Activated CD4-positive, CD25-positive, alpha-beta regulatory T cell treated with anti-CD3 and anti-CD28 coated beads, Interleukin-2, amount 50 U/mL, for 16 hours (primary cell): Measurements from ENCODE around the gene MYO18B.

ENCODE experiments used
- DNase-seq: peaks from one replicate; pipeline ENCODE4 v3.0.0-alpha.2; 2020; ENCODE audit warnings: low read depth, low spot score

MYO18B gene

DNA sequence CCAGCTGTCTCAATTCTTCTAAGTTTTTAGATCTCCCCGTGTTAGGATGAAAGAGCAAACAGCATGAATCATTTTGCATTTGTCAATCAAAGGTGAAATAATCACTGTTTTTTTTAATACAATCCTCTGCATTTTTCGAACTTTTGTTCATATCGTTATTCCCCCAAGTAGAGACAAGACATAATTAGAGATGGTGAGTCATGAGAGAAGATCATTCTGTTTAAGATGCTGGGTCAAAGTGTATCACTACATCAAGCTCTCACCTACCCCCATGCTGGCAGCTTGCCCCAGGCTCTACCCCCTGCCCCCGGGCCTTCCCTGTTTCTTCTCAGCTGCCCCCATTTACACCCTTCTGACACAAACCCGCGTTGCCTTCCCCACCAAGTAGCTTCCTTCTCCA, 30.5 kb upstream of the MYO18B start:
- DNase-seq = no peak

DNA sequence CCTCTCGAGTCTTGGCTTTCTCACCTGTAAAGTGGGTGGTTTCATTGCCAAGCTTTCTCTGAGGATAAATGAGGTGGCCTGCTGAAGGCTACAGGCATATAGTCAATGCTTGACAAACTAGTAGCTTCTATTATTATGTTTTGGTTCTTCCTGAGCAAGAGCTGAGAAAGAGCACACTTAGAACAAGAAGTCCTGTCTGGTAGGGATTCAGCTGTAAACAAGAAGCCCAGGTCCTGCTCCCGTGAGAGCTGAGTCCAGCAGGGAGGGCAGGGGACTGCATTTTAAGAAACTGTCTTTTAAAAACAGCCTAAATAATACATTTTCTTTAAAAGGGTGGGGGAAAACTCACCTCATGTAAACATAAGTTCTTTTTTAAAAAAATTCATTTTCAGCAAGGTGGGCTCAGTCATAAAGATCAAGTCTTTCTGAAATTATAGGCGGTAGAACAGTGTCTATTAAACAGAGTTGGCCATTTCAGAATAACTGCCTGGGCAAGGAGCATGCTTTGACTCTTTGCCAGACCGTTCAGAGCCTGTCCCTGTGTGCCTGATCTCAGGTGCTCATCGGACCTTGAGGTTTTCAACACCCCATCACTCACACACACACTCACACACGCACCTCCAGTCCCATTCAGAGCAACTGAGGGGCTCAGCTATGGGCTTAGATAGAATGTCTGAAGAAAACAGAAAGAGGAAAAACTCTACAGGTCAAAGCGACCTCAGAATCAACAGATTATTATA, 29.2 kb upstream of the MYO18B start:
- DNase-seq = no peak

DNA sequence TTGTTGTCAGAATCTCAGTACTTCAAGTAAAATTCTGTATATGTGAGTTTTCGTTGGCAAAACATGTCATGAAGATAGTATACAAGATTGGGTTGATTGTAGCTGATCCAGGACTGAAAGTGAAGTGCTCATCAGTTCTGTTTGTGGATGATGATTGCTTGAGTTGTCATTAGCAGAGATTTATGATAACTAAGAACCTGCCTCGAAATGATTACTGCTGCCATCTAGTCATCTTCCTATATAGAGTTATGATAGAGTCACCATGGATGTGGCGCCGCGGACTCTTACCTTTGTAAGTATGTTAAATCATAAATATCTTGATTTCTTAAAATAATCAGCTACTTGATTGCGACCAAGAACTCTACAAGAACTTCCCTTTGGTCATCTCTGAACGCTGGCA, 27.9 kb upstream of the MYO18B start:
- no peak for DNase-seq

GRCh38 chr22:25714739-25715138, 27.2 kb upstream of the MYO18B start:
- DNase-seq = no peak

DNA sequence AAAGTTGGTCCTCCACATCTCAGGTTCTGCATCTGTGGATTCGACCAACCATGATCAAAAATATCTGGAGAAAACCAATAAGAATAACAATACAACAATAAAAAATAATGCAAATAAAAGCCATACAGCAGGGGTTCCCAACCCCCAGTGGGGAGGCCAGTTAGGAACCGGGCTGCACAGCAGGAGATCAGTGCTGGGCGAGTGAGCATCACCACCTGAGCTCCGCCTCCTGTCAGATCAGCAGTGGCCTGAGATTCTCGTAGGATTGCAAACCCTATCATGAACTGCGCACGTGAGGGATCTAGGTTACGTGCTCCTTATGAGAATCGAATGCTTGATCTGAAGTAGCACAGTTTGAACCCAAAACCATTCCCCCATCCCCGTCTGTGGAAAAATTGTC, 25.4 kb upstream of the MYO18B start:
- DNase-seq = no peak

DNA sequence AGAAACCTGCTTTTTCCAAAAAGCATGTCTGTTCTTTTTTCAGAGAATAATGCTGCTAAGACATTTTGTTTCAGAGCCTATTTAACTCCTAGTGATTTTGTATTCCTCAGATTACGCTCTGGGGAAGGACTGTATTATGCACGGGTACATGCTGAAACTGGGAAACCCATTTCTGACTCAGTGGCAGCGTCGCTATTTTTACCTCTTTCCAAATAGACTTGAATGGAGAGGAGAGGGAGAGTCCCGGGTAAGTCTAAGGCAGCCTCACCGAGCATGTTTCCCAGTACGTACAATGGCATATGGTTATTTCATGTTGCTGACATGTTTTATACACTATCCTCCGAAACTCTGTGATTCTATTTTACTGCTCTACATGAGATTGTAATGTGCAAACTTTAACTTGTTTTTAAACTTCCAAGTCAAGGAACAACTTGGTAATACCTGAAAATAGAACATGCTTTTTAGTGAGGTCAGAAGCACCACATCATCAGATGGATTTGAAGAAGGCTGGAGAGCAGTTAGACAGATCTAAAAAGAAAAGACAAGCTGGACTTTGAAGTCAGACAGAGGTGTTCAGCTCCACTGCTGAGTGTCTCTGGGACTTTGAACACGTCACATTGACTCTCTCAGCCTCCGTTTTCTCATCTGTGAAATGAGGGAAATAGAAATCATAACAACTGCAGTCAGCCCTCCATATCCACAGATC, 23.7 kb upstream of the MYO18B start:
- no peak for DNase-seq

DNA sequence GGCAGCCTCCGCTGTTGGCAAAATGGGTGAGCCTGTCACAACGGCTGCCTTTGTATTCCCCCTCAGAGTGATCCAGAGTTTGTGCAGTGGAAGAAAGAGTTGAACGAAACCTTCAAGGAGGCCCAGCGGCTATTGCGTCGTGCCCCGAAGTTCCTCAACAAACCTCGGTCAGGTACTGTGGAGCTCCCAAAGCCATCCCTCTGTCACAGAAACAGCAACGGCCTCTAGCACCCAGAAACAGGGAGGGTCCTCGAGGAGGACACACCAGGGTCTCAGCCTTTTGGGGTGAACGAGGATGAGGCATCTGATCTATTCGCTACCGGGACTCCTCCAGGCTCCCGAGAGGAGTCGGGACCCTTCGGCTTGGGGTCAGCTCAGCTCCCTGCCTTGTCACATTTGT, 19.8 kb upstream of the MYO18B start:
- DNase-seq = no peak

- DNase-seq = no peak
These were observed 19.4 kb upstream of the MYO18B start for GRCh38 chr22:25722626-25723025.

- no peak for DNase-seq
These were observed 15.7 kb upstream of the MYO18B start for GRCh38 chr22:25726241-25726640.

GRCh38 chr22:25728071-25728470, 13.9 kb upstream of the MYO18B start:
- no peak for DNase-seq

- DNase-seq = no peak
These were observed 12.7 kb upstream of the MYO18B start for GRCh38 chr22:25729016-25729995.

- no peak for DNase-seq
These were observed 6.3 kb upstream of the MYO18B start for GRCh38 chr22:25735650-25736049.

DNA sequence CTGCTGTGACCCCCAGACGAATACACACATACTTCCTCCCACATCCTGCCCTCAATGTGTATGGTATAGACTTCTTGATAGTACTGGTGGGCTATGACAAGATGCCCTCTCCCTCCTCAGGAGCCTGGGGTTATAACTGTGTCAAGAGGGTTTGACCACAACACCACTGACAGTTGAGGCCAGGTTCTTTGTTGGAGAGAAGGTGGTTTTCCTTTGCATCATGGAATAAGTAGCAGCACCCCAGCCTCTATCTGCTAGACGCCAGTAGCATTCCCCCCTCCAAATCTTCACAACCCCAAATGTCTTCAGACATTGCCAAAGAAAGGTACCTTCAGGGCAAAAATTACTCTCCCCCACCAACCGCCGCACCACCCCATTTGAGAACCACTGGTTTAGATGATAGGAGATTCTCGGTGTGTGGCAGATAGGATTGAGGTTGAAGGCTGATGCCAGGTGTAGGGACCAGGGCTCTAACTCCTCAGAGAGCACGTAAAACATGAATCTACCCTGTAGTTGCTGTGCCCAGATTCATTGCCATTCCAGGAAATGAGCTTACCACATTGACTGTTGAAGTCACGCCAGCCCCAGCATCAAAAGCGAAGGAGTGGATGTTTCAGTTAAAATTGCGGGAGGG, 5.5 kb upstream of the MYO18B start:
- DNase-seq = no peak

DNA sequence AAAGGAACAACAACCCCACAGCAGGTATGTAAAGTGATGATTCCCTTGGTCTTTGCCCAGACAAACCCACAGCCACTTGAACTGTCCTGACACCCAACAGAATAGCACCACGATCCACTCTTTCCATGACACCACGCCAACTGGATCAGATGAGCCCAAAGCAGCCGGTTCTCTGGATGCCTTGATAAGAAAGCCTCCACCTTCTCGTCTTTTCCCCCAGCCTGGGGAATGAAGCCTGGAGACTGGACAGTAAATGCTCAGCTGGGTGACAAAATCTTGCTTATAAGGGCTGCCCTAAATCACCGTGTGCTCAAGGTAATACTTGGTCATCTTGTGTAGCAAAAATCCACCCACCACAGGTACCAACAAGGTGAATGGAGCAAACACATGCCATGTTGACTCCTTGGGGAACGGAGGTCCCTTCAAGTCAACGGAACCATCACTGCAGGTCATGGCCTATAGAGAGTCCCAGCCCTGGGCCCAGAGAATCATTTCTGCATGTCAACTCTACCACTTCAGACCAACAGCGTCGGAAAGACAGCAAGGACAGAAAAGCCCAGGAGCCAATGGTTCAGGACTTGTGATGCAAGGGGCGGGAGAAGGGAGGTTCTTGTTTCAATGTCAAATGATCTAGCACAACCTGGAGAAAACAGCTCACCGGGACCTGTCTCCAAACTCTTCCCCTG, 2.2 kb upstream of the MYO18B start:
- DNase-seq = no peak

DNA sequence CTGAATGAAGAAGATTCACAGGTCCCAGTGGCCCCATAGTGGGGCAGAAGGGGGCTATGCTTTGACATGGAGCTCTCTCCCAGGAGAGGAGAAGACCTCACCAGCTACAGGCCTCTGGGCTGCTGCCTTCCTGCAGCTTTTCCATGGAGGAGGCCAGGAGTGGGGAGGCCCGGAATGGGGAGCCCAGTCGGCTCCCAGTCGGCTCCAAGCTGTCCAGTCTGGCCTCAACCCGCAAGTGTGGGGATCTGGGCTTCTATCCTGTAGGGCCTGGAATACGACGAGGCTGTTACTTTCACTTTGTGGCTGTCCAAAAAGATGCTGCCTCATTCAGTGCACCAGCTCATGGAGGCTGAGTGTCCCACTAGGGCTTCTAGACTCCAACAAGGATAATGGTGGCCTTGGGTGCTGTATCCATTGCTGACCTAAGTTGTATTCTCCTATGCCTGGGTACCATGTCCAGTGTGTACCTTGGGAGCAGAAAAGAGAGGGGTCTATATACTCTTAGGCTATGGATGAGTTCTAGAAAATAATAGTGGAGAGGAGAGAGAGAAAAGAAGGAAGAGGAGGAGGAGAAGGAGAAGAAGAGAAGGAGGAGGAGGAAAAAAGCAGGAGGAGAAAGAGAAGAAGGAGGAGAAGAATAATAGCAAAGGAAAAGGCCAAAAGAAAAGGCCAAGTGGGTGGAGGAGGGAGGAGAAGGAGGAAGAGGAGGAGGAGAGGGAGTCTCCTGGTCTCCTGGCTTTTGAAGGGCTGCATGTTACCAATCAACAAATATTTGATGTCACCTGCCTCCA, 1.1 kb downstream of the MYO18B start:
- no peak for DNase-seq

GRCh38 chr22:25744694-25745093, 2.7 kb downstream of the MYO18B start:
- DNase-seq = no peak

DNA sequence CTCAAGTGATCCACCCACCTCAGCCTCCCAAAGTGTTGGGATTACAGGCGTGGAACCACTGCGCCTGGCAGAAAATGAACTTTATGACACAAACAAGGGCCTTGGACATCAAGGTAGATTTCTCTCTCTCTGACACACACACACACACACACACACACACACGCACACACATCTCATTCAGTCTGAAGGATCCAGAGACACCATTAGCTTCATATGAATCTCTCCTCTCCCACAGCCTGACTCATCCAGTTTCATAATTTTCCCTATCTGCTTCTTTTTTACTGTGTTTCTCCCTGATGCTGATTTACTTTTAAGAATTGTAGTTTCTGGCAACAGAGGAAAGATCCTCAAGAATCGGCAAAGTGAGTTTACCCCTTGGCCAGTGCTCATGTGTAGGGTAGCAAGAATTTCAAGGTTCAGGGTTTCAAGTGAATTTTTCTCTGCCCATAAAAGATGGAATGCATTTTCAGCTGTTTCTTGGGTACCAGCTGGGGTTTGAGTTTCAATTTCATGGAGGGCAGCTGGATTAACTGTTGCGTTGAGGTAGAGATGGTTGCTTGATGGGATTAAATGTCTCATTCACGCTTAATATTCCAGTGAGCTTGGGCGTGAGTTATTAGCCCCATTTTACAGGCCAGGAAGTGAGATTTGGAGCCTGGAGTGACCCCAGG, 3.5 kb downstream of the MYO18B start:
- DNase-seq = no peak

GRCh38 chr22:25746012-25746373, 4.0 kb downstream of the MYO18B start:
- DNase-seq = no peak

DNA sequence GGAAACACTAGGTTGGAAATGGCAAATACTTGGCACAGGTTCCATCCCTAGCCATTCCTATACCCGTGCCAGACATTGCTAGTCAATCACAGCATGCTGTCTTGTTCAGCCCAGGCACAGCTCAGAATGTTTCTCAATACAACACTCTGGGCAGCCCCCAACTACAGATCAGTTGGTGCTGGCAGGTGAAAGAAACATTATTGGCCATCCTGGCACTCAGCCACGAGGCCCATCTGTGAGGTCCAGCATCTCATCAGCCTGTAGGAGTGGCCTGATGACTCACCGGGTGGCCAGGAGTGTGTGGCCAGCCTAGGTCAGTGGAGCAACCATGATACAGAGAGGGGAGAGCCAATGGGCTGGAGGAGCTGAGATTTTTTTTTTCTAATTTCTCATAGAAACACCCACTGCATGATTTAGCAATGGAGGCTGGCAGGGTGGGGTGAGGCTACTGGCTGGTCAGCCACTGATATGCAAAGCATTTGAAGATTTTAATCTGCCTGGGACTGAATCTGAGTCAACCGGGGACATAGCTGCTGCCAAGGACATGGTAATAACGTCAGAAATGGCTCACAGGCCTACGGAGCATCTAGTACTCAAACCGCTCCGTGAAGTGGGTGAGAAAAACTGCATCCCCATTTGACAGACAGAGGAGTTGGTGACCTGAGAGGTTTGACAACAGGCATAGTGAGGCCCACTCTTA, 5.4 kb downstream of the MYO18B start:
- no peak for DNase-seq
